Tibial nerve (tissue), 4 donors: ENCODE results near the gene COQ3.

Experiments used
- EP300 ChIP-seq, 2 donors: sonication (generic); formaldehyde crosslinking; IDR thresholded peaks; one replicate each; pipeline ENCODE4 v1.6.1; 2017; ENCODE audit warnings: antibody characterized with exemption in 2 of 2, mild to moderate bottlenecking in 1 of 2
- TF ChIP-seq, protein P1 (sequence below), 5 experiments: fragments of 200-600 bp in 3 of 5; fragments of 450-650 bp in 2 of 5; sonication (generic) in 3 of 5; IDR thresholded peaks; one replicate each; pipeline ENCODE4 v1.5.1; 2016 to 2019; ENCODE audit warnings: antibody characterized with exemption in 5 of 5, mild to moderate bottlenecking in 3 of 5, moderate library complexity in 2 of 5

DNA sequence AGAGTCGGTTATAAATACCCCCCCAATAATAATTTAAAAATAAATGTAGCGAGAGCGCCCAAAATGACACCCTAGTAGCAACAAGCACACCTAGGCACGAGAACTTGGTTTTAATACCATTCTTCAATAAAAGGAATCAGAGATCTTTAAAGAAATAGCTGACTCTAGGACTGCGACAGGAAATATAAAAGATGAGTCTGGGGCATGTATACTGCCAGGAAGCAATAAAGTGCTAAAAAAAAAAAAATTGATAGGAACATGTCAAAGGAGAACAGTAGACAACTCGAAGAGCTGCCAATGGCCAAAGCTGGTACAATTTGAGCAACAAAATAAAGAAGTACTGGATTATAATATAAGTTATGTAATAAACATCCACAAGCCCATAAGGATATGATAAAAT is 28.9 kb upstream of the COQ3 start:
- TF ChIP-seq, protein P1, sequence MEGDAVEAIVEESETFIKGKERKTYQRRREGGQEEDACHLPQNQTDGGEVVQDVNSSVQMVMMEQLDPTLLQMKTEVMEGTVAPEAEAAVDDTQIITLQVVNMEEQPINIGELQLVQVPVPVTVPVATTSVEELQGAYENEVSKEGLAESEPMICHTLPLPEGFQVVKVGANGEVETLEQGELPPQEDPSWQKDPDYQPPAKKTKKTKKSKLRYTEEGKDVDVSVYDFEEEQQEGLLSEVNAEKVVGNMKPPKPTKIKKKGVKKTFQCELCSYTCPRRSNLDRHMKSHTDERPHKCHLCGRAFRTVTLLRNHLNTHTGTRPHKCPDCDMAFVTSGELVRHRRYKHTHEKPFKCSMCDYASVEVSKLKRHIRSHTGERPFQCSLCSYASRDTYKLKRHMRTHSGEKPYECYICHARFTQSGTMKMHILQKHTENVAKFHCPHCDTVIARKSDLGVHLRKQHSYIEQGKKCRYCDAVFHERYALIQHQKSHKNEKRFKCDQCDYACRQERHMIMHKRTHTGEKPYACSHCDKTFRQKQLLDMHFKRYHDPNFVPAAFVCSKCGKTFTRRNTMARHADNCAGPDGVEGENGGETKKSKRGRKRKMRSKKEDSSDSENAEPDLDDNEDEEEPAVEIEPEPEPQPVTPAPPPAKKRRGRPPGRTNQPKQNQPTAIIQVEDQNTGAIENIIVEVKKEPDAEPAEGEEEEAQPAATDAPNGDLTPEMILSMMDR (IDR thresholded peaks at IDR 0.05): no peak
- no peak for TF ChIP-seq EP300 (IDR thresholded peaks at IDR 0.05)
